Measurements from ENCODE around the gene PTPRK. TPM values are rescaled to one million over a fixed set of nuclear protein-coding genes. Genes with fewer than 3 reads are reported as not detected.

The PTPRK gene
- total and polyA plus RNA-seq, 2 of the 13 experiments (the other 11 are each of a cell fraction or from before 2014, with no cell fraction given), result 43.6 to 98.3 TPM

DNA sequence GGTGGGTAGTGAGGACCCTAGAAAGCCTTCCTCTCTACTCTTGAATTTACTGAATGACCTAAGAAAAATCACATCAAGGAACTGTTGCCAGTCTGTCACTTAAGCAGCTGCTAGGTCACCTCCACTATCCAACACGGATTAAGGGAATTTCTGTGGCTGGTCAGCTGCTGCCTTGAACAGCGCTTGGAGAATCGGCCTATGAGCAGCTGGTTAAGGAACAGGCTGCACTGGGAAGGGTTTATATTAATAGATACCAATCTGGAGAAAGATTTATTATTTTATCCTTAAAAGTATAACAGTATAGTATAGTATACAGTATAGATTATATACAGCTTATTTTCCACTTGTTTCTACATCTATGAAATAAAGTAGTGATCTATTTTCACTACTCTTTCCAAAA is 6.5 kb downstream of the PTPRK start:
- POLR2A ChIA-PET, result interaction anchor here (1.2 kb wide), 1 partner anchor 9 kb away, joined by 4 read pairs; no protein-coding TSS in a partner anchor

DNA sequence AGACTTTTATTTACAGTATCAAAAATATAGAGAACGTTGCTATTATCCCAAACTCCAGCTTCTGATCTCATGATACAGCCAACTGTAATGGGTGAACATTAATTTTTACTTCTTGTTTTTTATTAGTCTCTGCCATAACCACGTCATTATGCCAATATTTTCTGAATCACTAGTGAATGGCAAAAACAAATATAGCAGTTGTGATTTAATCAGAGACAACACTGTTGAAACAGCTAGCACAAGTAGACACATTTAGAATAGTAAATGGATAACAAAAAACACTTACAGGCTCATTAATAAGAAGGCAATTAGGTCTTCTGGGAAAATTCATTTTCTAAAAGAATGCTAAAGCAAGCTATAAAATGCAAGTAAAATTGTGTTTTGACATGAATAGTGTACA is 8.1 kb downstream of the PTPRK start:
- ATAC-seq, result no peak
- intact Hi-C loops (cut with micrococcal nuclease; ENCODE audit: unreplicated experiment) (loop anchor here (10.0 kb wide), 1 partner anchor 507 kb away; no protein-coding TSS in a partner anchor), in situ Hi-C loops (cut with HindIII; ENCODE audit: extremely low pct_ligation_motif_present, low pct_unique_long_range_greater_than_20kb) (no loop called here)
- Histone ChIP-seq H3K27ac (ENCODE audit: extremely low read length, insufficient read depth, low read length) (no peak overlapping the region), H3K4me2 (ENCODE audit: low read depth, low read length) (no peak overlapping the region), H3K9ac (ENCODE audit: insufficient read depth, low read depth, low read length) (no peak overlapping the region), H3K27me3 (ENCODE audit: control insufficient read depth in 1 of 2, insufficient read depth in 2 of 2, low read length in 2 of 2) (no peaks in the 10 kb centered on the region), H3K9me3 (ENCODE audit: low read length) (no peaks in the 10 kb centered on the region), H3K79me2 (ENCODE audit: insufficient read depth, low read length) (peaks cover 89% of the 10 kb centered on the region), H3K4me3 (replicated peaks in 1 of 3; ENCODE audit: insufficient read depth in 1 of 3, low read depth in 2 of 3, low read length in 3 of 3) (no peak overlapping the region), H3K36me3 (replicated peaks in 1 of 2; ENCODE audit: control insufficient read depth in 1 of 2, insufficient read depth in 2 of 2, low read length in 2 of 2) (no peaks in the 10 kb centered on the region; a peak in 2 of 5 replicates), H3K4me1 (ENCODE audit: insufficient read depth, low read length) (peaks cover 96% of the 10 kb centered on the region), H4K20me1 (ENCODE audit: insufficient read depth, low read length) (peaks cover 7% of the 10 kb centered on the region; the same call in 1 of the 2 replicates), H2AFZ (ENCODE audit: low read length) (no peak overlapping the region)
- ChIA-PET CTCF (ENCODE audit: low intra/inter-chr PET ratio, low total read pairs) (no interaction called here), POLR2A (interaction anchor here (1.4 to 2.8 kb wide), 2 partner anchors 8 to 13 kb away, joined by 5 to 19 read pairs; partner anchors contain the start of gene PTPRK)
- 84% methylated on average over 2 of the region's 2 CpGs for WGBS (ENCODE audit: low lambda C conversion rate)
- BruUV-seq (replicated peaks), result no TSS peak
- no peak for DNase-seq (ENCODE audit: low spot score)
- FAIRE-seq, result no peak
- TF ChIP-seq ZNF782 (CRISPR knock-in tag; IDR thresholded peaks at IDR 0.05; ENCODE audit: borderline replicate concordance), result no peak
- TF ChIP-seq SRF (IDR thresholded peaks at IDR 0.05; ENCODE audit: low read depth, low read length), result no peak
- TF ChIP-seq, protein P1, sequence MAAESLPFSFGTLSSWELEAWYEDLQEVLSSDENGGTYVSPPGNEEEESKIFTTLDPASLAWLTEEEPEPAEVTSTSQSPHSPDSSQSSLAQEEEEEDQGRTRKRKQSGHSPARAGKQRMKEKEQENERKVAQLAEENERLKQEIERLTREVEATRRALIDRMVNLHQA (CRISPR knock-in tag; IDR thresholded peaks at IDR 0.05), result no peak
- TF ChIP-seq ZSCAN12 (CRISPR knock-in tag; IDR thresholded peaks at IDR 0.05), result no peak

More for the DNA sequence above, 6.5 kb downstream of the PTPRK start:
- in situ Hi-C loops (cut with HindIII; ENCODE audit: extremely low pct_ligation_motif_present, low pct_unique_long_range_greater_than_20kb), result no loop called here
- DNase-seq (ENCODE audit: low spot score) (no peak), ATAC-seq (no peak), FAIRE-seq (no peak)
- BruUV-seq (replicated peaks), result no TSS peak
- Histone ChIP-seq H3K4me3 (replicated peaks in 1 of 3; ENCODE audit: insufficient read depth in 1 of 3, low read depth in 2 of 3, low read length in 3 of 3) (no peak overlapping the region), H3K9me3 (ENCODE audit: low read length) (no peaks in the 10 kb centered on the region), H3K4me1 (ENCODE audit: insufficient read depth, low read length) (peaks cover 88% of the 10 kb centered on the region), H3K9ac (ENCODE audit: insufficient read depth, low read depth, low read length) (no peak overlapping the region), H3K27me3 (ENCODE audit: control insufficient read depth in 1 of 2, insufficient read depth in 2 of 2, low read length in 2 of 2) (no peaks in the 10 kb centered on the region; a peak in 1 of 5 replicates), H4K20me1 (ENCODE audit: insufficient read depth, low read length) (peaks cover 15% of the 10 kb centered on the region), H3K4me2 (ENCODE audit: low read depth, low read length) (no peak overlapping the region), H3K36me3 (replicated peaks in 1 of 2; ENCODE audit: control insufficient read depth in 1 of 2, insufficient read depth in 2 of 2, low read length in 2 of 2) (no peaks in the 10 kb centered on the region; a peak in 2 of 5 replicates), H2AFZ (ENCODE audit: low read length) (no peak overlapping the region), H3K27ac (ENCODE audit: extremely low read length, insufficient read depth, low read length) (no peak overlapping the region), H3K79me2 (ENCODE audit: insufficient read depth, low read length) (peaks cover 100% of the 10 kb centered on the region)
- CTCF ChIA-PET (ENCODE audit: low intra/inter-chr PET ratio, low total read pairs), result no interaction called here
- no peak for TF ChIP-seq MIXL1 (CRISPR knock-in tag; IDR thresholded peaks at IDR 0.05)
- TF ChIP-seq CEBPG (CRISPR knock-in tag; IDR thresholded peaks at IDR 0.05), result no peak
- no peak for TF ChIP-seq TSC22D2 (CRISPR knock-in tag; IDR thresholded peaks at IDR 0.05; ENCODE audit: borderline replicate concordance)
- no peak for TF ChIP-seq ZNF3 (CRISPR knock-in tag; IDR thresholded peaks at IDR 0.05)
- TF ChIP-seq ZNF766 (CRISPR knock-in tag; IDR thresholded peaks at IDR 0.05; ENCODE audit: borderline replicate concordance), result no peak
- no peak for TF ChIP-seq HMG20A (CRISPR knock-in tag; IDR thresholded peaks at IDR 0.05; ENCODE audit: borderline replicate concordance)
- TF ChIP-seq ZFP1 (CRISPR knock-in tag; IDR thresholded peaks at IDR 0.05), result no peak
- no peak for TF ChIP-seq MXD4 (CRISPR knock-in tag; IDR thresholded peaks at IDR 0.05)
- no peak for TF ChIP-seq ZNF768 (CRISPR knock-in tag; IDR thresholded peaks at IDR 0.05)
- no peak for TF ChIP-seq CBFB (CRISPR knock-in tag; IDR thresholded peaks at IDR 0.05)
- TF ChIP-seq ELF3 (CRISPR knock-in tag; IDR thresholded peaks at IDR 0.05), result no peak
- no peak for TF ChIP-seq MAFK (conservative IDR thresholded peaks at IDR 0.05 in 1 of 2, IDR thresholded peaks at IDR 0.05 in 1 of 2; ENCODE audit: low read length in 2 of 2)
- intact Hi-C loops (cut with micrococcal nuclease; ENCODE audit: unreplicated experiment), result loop anchor here (10.0 kb wide), 1 partner anchor 509 kb away; no protein-coding TSS in a partner anchor
- 91% methylated on average over 3 of the region's 3 CpGs for WGBS (ENCODE audit: low lambda C conversion rate)

Measured in HepG2 (cell line).